Sigmoid colon (tissue), 3 donors: ENCODE data around the gene KCNMB2.

Experiments used
- POLR2A ChIP-seq, 2 donors: fragments of 450-650 bp; IDR thresholded peaks; one replicate each; pipeline ENCODE4 v1.6.1; 2016; ENCODE audit warnings: antibody characterized with exemption in 2 of 2, mild to moderate bottlenecking in 2 of 2, moderate library complexity in 2 of 2
- TF ChIP-seq, protein P1 (sequence below), 4 experiments: fragments of 450-650 bp in 3 of 4; fragments of 200-600 bp in 1 of 4; IDR thresholded peaks; one replicate each; pipeline ENCODE4 v1.5.1; 2016 to 2019; ENCODE audit warnings: antibody characterized with exemption in 4 of 4, mild to moderate bottlenecking in 3 of 4, moderate library complexity in 2 of 4

DNA sequence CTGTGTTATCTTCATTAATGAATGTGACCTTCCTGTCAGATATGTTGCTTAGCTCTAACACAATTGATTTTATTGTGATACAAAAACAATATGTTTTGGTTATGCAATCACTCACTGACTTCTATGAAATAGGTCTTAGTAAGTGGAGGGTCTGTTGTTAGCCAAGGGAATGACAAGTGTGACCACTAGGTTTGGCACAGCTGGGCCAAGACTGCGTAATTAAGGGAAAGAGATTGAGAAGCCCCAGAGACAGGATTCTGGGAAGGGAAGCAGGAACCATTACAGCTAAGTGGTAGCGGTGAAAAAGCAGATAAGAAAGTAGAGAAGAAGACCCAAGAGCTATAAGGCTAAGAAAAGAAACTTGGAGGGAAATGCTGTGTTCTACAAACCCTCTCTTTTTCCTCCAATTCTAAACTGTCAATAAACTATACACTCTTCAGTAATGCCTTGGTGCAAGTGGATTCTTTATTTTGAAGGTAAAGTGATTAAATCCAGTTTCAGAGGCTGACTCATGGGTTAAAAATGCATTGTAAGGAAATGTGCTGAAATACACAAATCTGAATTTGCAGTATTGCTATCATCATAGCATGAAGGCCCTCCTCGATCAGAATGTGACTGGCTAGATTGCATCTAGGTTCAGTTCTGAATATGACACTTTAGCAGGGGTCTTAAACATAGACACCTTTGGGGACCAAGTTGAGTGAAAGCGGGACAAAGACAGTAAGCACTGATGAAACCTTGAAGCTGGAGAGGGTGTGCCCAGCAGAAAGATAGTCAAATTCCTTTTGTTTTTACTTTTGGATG, 26.1 kb downstream of the KCNMB2 start:
- TF ChIP-seq, protein P1, sequence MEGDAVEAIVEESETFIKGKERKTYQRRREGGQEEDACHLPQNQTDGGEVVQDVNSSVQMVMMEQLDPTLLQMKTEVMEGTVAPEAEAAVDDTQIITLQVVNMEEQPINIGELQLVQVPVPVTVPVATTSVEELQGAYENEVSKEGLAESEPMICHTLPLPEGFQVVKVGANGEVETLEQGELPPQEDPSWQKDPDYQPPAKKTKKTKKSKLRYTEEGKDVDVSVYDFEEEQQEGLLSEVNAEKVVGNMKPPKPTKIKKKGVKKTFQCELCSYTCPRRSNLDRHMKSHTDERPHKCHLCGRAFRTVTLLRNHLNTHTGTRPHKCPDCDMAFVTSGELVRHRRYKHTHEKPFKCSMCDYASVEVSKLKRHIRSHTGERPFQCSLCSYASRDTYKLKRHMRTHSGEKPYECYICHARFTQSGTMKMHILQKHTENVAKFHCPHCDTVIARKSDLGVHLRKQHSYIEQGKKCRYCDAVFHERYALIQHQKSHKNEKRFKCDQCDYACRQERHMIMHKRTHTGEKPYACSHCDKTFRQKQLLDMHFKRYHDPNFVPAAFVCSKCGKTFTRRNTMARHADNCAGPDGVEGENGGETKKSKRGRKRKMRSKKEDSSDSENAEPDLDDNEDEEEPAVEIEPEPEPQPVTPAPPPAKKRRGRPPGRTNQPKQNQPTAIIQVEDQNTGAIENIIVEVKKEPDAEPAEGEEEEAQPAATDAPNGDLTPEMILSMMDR (IDR thresholded peaks at IDR 0.05), result no peak
- no peak for TF ChIP-seq POLR2A (IDR thresholded peaks at IDR 0.05)
